OCI-LY7 (cell line): ENCODE results near the gene HS2ST1. TPM values are rescaled to one million over a fixed set of nuclear protein-coding genes. Genes with fewer than 3 reads are reported as not detected.

Experiments used
- BruUV-seq: library from RNA; stranded (reverse); fragments of 400-500 nt; replicated peaks from 2 replicates; lab custom pipeline; 2021; lab: Mats Ljungman, UMichigan
- CTCF ChIA-PET: fragments of 300-600 bp; sonication (Branson Sonifier 250); formaldehyde crosslinking; loops from one replicate; lab custom pipeline; 2022; ENCODE audit warnings: antibody characterized with exemption; ENCODE audit not compliant: unreplicated experiment; lab: Charles Lee
- POLR2A ChIA-PET: fragments of 300-600 bp; sonication (Branson Sonifier 250); formaldehyde crosslinking; loops from one replicate; lab custom pipeline; 2022; ENCODE audit warnings: antibody characterized with exemption; lab: Charles Lee
- DNase-seq: peaks from one replicate; pipeline ENCODE4 v3.0.0-alpha.2; 2015; ENCODE audit warnings: low spot score
- H2AFZ ChIP-seq: fragments of 200-600 bp; sonication (generic), shearing (Covaris generic); 2 replicates; pipeline ENCODE4 v1.6.1; 2014; ENCODE audit warnings: mild to moderate bottlenecking, antibody characterized with exemption, low read length, moderate library complexity
- H3K27ac ChIP-seq: fragments of 200-600 bp; sonication (generic); 2 replicates; pipeline ENCODE4 v1.5.1; 2014; ENCODE audit warnings: mixed run types, low read depth, mild to moderate bottlenecking, moderate library complexity, low read length, inconsistent platforms; ENCODE audit not compliant: poor library complexity, severe bottlenecking
- H3K36me3 ChIP-seq: fragments of 200-600 bp; sonication (generic); 2 replicates; pipeline ENCODE4 v1.6.1; 2014; ENCODE audit warnings: mild to moderate bottlenecking, antibody characterized with exemption, low read length, moderate library complexity, mixed read lengths; ENCODE audit not compliant: insufficient read depth
- H3K4me1 ChIP-seq: fragments of 200-600 bp; sonication (generic); 2 replicates; pipeline ENCODE4 v1.5.1; 2014; ENCODE audit warnings: mild to moderate bottlenecking, low read length; ENCODE audit not compliant: insufficient read depth, poor library complexity, severe bottlenecking
- H3K4me2 ChIP-seq: fragments of 200-600 bp; sonication (generic); 2 replicates; pipeline ENCODE4 v1.6.1; 2014; ENCODE audit warnings: mild to moderate bottlenecking, low read length
- H3K4me3 ChIP-seq: fragments of 200-600 bp; sonication (generic); 2 replicates; pipeline ENCODE4 v1.5.1; 2014; ENCODE audit warnings: mild to moderate bottlenecking, low read depth, low read length; ENCODE audit not compliant: poor library complexity, severe bottlenecking
- H3K79me2 ChIP-seq: fragments of 200-600 bp; sonication (generic); 2 replicates; pipeline ENCODE4 v1.6.1; 2016; ENCODE audit warnings: low read depth, mild to moderate bottlenecking, low read length, moderate library complexity, mixed read lengths; ENCODE audit not compliant: insufficient read depth
- H3K9me2 ChIP-seq: fragments of 200-600 bp; sonication (generic); 2 replicates; pipeline ENCODE4 v1.6.1; 2016; ENCODE audit warnings: mild to moderate bottlenecking, low read length, mixed read lengths; ENCODE audit not compliant: insufficient read depth
- H3K9me3 ChIP-seq: fragments of 200-600 bp; sonication (generic); 2 replicates; pipeline ENCODE4 v1.6.1; 2014; ENCODE audit warnings: mild to moderate bottlenecking, mixed run types, low read length, mixed read lengths
- H4K20me1 ChIP-seq: fragments of 200-600 bp; sonication (generic); 2 replicates; pipeline ENCODE4 v1.6.1; 2014; ENCODE audit warnings: mild to moderate bottlenecking, antibody characterized with exemption, low read length, moderate library complexity, mixed read lengths; ENCODE audit not compliant: insufficient read depth
- CTCF ChIP-seq: fragments of 200-600 bp; sonication (generic); conservative IDR thresholded peaks from 2 replicates; pipeline ENCODE4 v1.5.1; 2014; ENCODE audit warnings: mild to moderate bottlenecking, antibody characterized with exemption, low read length, moderate library complexity, mixed read lengths
- EZH2phosphoT487 ChIP-seq: fragments of 200-600 bp; sonication (generic); IDR thresholded peaks from 2 replicates; pipeline ENCODE4 v1.6.1; 2018; ENCODE audit warnings: low read depth, borderline replicate concordance, mild to moderate bottlenecking, mixed run types, antibody characterized with exemption, low read length, moderate library complexity, mixed read lengths
- intact Hi-C: fragments of 100-400 bp; cut with micrococcal nuclease; formaldehyde crosslinking; loops from one replicate; pipeline ENCODE4 v1.10.0; 2022; ENCODE audit not compliant: unreplicated experiment
- total RNA-seq, 2 experiments: library from RNA; depleted of rRNA in 1 of 2; stranded (reverse); fragments of >200 nt in 1 of 2; shearing (Covaris generic) in 1 of 2; gene quantifications; 2 replicates each; pipeline ENCODE4 v1.2.3, GENCODE V29; 2014 to 2022

The HS2ST1 gene
- total RNA-seq, 2 experiments from 2014 or later = 20.9 to 63.7 TPM

GRCh38 chr1:87077959-87078639 is 163.7 kb downstream of the HS2ST1 start:
- intact Hi-C loops = no loop called here

GRCh38 chr1:87084244-87084836 is 169.9 kb downstream of the HS2ST1 start:
- no peaks in the 10 kb centered on the region for H3K9me2 ChIP-seq
- peak; percentile 77 for DNase-seq
- CTCF ChIA-PET = interaction anchor here (0.7 to 2.0 kb wide), 2 partner anchors 31 to 169 kb away, joined by 3 to 5 read pairs; no protein-coding TSS in a partner anchor
- H3K4me2 ChIP-seq = peak overlapping the region; percentile 52
- intact Hi-C loops = loop anchor here (1.0 to 5.0 kb wide), 4 partner anchors 118 to 382 kb away; partner anchors contain the start of genes HS2ST1, SELENOF and SH3GLB1
- H2AFZ ChIP-seq = no peak overlapping the region
- H3K27ac ChIP-seq = peak overlapping the region; percentile 64
- peaks cover 36% of the 10 kb centered on the region for H3K4me1 ChIP-seq
- H3K9me3 ChIP-seq = 0 out of 2 replicates have a peak, but pooled peaks cover 2% of the 10 kb centered on the region
- H3K79me2 ChIP-seq = peaks cover 54% of the 10 kb centered on the region; the same call in 1 of the 2 replicates
- POLR2A ChIA-PET = interaction anchor here (0.6 to 4.4 kb wide), 18 partner anchors 9 to 380 kb away, joined by 3 to 28 read pairs (median 4); partner anchors contain the start of genes HS2ST1, SELENOF and SH3GLB1
- H4K20me1 ChIP-seq = no peaks in the 10 kb centered on the region
- no TSS peak for BruUV-seq
- no peak overlapping the region for H3K4me3 ChIP-seq
- peaks cover 69% of the 10 kb centered on the region for H3K36me3 ChIP-seq
- TF ChIP-seq CTCF (peak; percentile 86), EZH2phosphoT487 (no peak)

More at GRCh38 chr1:87077959-87078639, 163.7 kb downstream of the HS2ST1 start:
- peaks cover 12% of the 10 kb centered on the region for H3K4me1 ChIP-seq
- TF ChIP-seq CTCF (no peak), EZH2phosphoT487 (no peak)
- no TSS peak for BruUV-seq
- ChIA-PET POLR2A (interaction anchor here (0.7 to 1.7 kb wide), 3 partner anchors 13 to 58 kb away, joined by 3 read pairs; no protein-coding TSS in a partner anchor), CTCF (no interaction called here)
- no peak overlapping the region for H2AFZ ChIP-seq
- peaks cover 86% of the 10 kb centered on the region for H3K36me3 ChIP-seq
- H4K20me1 ChIP-seq = no peaks in the 10 kb centered on the region
- no peak overlapping the region for H3K4me3 ChIP-seq
- no peak overlapping the region for H3K27ac ChIP-seq
- H3K9me3 ChIP-seq = 0 out of 2 replicates have a peak, but pooled peaks cover 3% of the 10 kb centered on the region
- peaks cover 44% of the 10 kb centered on the region; the same call in 1 of the 2 replicates for H3K79me2 ChIP-seq
- no peaks in the 10 kb centered on the region for H3K9me2 ChIP-seq
- DNase-seq = no peak
- no peak overlapping the region for H3K4me2 ChIP-seq
